Skeletal muscle tissue (tissue), 4 donors: Measurements from ENCODE around the gene YWHAE. TPM values are rescaled to one million over a fixed set of nuclear protein-coding genes. Genes with fewer than 3 reads are reported as not detected.
A peak's percentile ranks its signal among the peaks of the same experiment; 100 is the strongest.

Source experiments
- H3K27ac ChIP-seq: one replicate; pipeline ENCODE4 v1.7.0; 2013; ENCODE audit warnings: mild to moderate bottlenecking, low read depth, low read length, inconsistent platforms
- H3K27me3 ChIP-seq, 3 donors: one replicate each; pipeline ENCODE4 v1.7.0; 2013; ENCODE audit warnings: low read length in 3 of 3; ENCODE audit not compliant: control insufficient read depth in 3 of 3, insufficient read depth in 3 of 3
- H3K36me3 ChIP-seq, 3 donors: one replicate each; pipeline ENCODE4 v1.7.0; 2013; ENCODE audit warnings: low read length in 3 of 3; ENCODE audit not compliant: control insufficient read depth in 3 of 3, insufficient read depth in 3 of 3
- H3K4me1 ChIP-seq, 3 donors: one replicate each; pipeline ENCODE4 v1.7.0; 2013; ENCODE audit warnings: low read length in 3 of 3, mild to moderate bottlenecking in 3 of 3; ENCODE audit not compliant: control insufficient read depth in 3 of 3, insufficient read depth in 3 of 3
- H3K4me3 ChIP-seq, 3 donors: one replicate each; pipeline ENCODE4 v1.7.0; 2013; ENCODE audit warnings: low read length in 3 of 3
- H3K9ac ChIP-seq, 3 donors: one replicate each; pipeline ENCODE4 v1.7.0; 2013; ENCODE audit warnings: low read length in 3 of 3, mild to moderate bottlenecking in 3 of 3, moderate library complexity in 2 of 3, low read depth in 1 of 3
- H3K9me3 ChIP-seq, 3 donors: one replicate each; pipeline ENCODE4 v1.7.0; 2013; ENCODE audit warnings: low read length in 3 of 3; ENCODE audit not compliant: control insufficient read depth in 3 of 3
- total RNA-seq: library from RNA; depleted of rRNA; stranded (reverse); fragments of >200 nt; gene quantifications from one replicate; pipeline ENCODE4 v1.2.3, GENCODE V29; 2014
- donor health status: Osteomylitis.

Gene YWHAE
- total RNA-seq, 1 donor from 2014 or later: 280 TPM

DNA sequence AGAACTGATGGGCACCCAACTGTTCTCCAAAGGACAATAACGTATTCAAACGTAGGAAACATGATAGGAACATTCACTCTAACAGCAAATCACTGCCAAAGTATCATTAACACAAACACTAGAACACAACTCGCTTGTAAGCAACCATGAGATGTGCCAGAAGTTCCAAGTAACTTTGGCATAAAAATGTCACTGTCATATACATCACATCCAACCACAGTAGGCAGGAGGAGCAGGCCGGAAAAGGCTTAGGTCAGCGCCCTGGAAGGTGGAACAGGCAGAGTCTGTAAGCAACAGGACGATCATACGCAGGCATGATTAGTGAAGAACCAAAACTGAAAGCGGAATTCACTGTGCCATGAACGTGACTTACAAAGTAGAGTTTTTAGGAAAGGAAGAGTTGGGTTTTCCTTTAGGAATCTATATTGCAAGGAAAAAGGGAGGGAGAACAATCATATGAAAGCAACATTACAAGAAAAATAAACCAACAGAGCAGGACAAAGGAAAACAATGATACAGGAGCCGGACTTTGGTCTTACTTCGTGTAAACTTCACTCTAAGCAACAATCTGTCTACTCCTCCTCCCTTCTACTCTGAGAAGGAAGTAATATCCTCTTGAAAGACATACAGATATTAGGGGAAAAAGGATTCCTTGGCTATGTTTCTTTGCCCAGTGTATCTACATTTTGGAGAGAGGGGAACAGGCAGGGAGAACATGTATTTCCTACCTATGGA is 52.3 kb downstream of the YWHAE start:
- Histone ChIP-seq H3K4me3 (peak overlapping the region; percentile 3 to 59 (median 12)), H3K27me3 (no peaks in the 10 kb centered on the region), H3K36me3 (peaks cover 26 to 41% (median 28%) of the 10 kb centered on the region in 3 donors), H3K4me1 (peaks cover 11 to 14% (median 11%) of the 10 kb centered on the region in 3 donors), H3K27ac (peak overlapping the region; percentile 76), H3K9me3 (no peaks in the 10 kb centered on the region), H3K9ac (peak overlapping the region; percentile 43 to 48 (median 44))

DNA sequence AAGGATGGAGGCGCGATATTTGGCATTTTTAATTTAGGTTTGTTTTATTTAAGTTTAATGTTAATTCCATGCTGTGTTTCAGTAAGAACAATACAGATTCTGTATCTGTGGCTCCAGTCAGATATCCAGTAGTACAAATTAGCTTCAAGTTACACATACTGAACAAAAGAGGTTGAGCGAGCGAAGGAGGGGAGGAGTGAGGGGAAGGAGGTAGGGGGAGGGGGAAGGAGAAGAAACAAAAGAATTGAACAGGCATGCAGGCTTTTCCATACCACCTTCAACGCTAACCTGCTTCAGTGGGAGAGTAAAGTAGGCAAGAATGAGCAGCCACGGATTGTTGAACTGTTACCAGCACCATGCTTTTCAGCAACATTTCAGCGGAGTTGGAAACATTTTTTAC is 55.5 kb downstream of the YWHAE start:
- Histone ChIP-seq H3K27me3 (no peaks in the 10 kb centered on the region), H3K4me3 (no peak overlapping the region), H3K9me3 (no peaks in the 10 kb centered on the region), H3K27ac (no peak overlapping the region), H3K4me1 (peaks cover 11 to 14% (median 11%) of the 10 kb centered on the region in 3 donors), H3K36me3 (peaks cover 14 to 27% (median 17%) of the 10 kb centered on the region in 3 donors), H3K9ac (no peak overlapping the region)

DNA sequence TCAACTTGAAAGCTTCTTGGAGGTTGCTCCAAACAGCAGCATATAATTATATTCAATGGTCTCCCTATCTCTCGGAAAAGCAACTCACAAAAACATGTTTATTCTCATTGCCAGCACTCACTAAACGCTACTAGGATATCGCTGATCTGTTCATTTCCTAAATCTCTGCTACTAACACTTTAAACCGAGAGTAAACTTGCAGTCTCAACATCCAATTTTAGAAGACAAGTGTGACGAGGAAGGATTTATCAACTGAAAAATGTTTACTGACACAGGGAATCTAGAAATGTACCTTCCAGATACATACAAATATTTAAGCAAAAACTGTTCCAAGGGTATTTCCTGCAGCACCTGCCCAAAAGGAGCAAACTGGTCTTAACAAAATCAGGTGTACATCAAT is 56.5 kb downstream of the YWHAE start:
- Histone ChIP-seq H3K27me3 (no peaks in the 10 kb centered on the region), H3K36me3 (peaks cover 14 to 27% (median 15%) of the 10 kb centered on the region in 3 donors), H3K27ac (no peak overlapping the region), H3K4me3 (no peak overlapping the region), H3K9me3 (no peaks in the 10 kb centered on the region), H3K4me1 (peaks cover 11 to 14% (median 11%) of the 10 kb centered on the region in 3 donors), H3K9ac (no peak overlapping the region)

DNA sequence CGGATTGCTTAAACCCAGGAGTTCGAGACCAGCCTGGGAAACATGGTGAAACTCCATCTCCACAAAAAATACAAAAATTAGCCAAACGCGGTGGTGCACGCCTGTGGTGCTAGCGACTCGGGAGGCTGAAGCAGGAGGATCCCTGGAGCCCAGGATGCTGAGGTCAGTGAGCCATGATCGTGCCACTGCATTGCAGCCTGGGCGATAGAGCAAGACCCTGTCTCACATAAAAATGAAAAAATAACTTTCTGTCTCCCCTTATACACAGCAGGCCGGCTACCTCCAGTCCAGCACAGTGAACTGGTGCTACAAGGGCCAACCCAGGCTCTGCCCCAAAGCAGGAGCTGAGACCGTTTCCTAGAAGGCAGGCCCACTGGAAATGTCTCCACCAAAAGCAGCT is 59.7 kb downstream of the YWHAE start:
- Histone ChIP-seq H3K9me3 (no peaks in the 10 kb centered on the region), H3K27ac (no peak overlapping the region), H3K4me1 (no peaks in the 10 kb centered on the region), H3K27me3 (no peaks in the 10 kb centered on the region), H3K9ac (no peak overlapping the region), H3K4me3 (no peak overlapping the region), H3K36me3 (peaks cover 14 to 17% (median 15%) of the 10 kb centered on the region in 3 donors)

DNA sequence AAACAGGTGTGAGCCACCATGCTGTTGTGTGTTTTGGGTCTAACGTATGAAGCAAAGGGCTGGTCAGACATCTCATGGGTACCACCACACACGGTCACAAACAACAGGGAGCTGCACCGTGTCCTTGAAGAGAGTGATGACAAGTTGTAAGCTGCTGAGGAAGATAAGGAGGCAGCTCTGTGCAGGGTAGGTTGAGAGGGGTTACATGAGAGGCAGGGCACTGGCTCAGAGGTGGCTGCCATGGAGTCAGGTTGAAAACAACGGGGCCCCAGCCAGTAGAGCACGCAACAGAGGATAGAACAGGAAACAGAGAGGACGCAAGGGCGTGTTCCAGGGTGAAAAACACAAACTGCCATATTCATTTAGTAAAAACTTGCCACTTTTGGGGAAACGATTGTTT is 68.3 kb downstream of the YWHAE start:
- Histone ChIP-seq H3K9ac (no peak overlapping the region), H3K27me3 (no peaks in the 10 kb centered on the region), H3K9me3 (no peaks in the 10 kb centered on the region), H3K36me3 (no peaks in the 10 kb centered on the region), H3K4me3 (no peak overlapping the region), H3K27ac (no peak overlapping the region), H3K4me1 (no peaks in the 10 kb centered on the region)

DNA sequence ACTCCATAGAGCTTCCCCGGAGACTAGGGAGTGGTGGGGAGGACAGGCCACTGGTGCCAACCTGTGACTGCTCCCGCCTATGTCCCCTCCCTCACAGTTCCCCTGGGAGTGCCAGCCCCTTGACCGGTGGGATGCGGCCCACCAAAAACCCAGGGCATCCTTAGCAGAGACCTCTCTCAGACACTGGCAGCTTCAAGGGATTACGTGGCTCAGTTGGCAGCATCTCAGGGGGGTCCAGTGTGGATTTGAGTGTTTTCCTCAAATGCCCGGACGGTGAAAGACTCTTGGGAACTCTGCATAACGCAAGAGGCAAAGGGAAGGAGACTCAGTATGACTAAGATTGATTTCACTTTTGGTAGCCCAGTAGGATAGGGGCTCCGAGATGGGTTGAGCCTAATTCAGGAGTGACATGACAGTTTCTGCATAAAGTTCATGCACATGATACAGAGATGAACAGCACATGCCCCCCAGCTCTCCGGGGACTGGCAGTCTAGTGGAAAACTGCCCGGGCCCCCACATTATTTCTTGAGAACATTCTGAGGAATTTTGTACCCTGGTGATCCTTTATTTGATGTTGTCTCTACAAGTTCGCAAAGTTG is 70.2 kb downstream of the YWHAE start:
- Histone ChIP-seq H3K27ac (no peak overlapping the region), H3K4me1 (no peaks in the 10 kb centered on the region), H3K27me3 (no peaks in the 10 kb centered on the region), H3K4me3 (no peak overlapping the region), H3K36me3 (no peaks in the 10 kb centered on the region), H3K9me3 (no peaks in the 10 kb centered on the region), H3K9ac (no peak overlapping the region)

DNA sequence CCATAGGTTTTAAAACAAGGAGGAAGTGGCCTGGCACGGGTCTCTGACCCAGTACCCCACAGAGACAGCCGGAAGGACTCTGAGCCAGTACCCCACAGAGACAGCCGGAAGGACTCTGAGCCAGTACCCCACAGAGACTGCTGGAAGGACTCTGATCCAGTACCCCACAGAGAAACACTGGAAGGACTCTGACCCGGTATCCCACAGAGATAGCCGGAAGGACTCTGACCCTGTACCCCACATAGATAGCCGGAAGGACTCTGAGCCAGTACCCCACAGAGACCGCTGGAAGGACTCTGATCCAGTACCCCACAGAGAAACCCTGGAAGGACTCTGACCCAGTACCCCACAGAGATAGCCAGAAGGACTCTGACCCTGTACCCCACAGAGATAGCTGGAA is 71.6 kb downstream of the YWHAE start:
- no peaks in the 10 kb centered on the region for H3K4me1 ChIP-seq
- H3K9ac ChIP-seq: no peak overlapping the region
- no peak overlapping the region for H3K4me3 ChIP-seq
- H3K36me3 ChIP-seq: no peaks in the 10 kb centered on the region
- H3K27ac ChIP-seq: no peak overlapping the region
- no peaks in the 10 kb centered on the region for H3K27me3 ChIP-seq
- no peaks in the 10 kb centered on the region for H3K9me3 ChIP-seq

DNA sequence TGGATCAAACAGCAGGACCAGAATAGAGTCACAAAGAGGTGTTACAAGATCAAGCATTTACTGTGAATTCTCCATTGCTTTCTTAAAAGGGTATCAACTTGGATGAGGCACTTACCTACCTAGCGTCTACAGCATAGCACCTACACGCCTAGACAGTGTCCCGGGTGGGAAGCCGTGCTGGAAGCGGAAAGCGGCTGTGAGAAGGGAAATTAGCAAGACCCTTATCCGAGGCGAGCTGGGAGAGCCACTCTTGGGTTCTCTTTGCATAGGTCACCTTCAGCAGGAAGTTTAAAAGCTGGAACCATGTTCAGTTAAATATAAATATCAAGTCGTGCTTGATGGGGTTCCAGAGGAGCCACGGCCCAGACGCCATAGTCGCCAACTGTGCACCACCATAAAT is 74.3 kb downstream of the YWHAE start:
- no peak overlapping the region for H3K27ac ChIP-seq
- H3K9ac ChIP-seq: no peak overlapping the region
- H3K27me3 ChIP-seq: peaks cover 0 to 5% (median 3%) of the 10 kb centered on the region in 3 donors
- no peaks in the 10 kb centered on the region for H3K36me3 ChIP-seq
- H3K4me3 ChIP-seq: no peak overlapping the region
- H3K4me1 ChIP-seq: no peaks in the 10 kb centered on the region
- no peaks in the 10 kb centered on the region for H3K9me3 ChIP-seq

DNA sequence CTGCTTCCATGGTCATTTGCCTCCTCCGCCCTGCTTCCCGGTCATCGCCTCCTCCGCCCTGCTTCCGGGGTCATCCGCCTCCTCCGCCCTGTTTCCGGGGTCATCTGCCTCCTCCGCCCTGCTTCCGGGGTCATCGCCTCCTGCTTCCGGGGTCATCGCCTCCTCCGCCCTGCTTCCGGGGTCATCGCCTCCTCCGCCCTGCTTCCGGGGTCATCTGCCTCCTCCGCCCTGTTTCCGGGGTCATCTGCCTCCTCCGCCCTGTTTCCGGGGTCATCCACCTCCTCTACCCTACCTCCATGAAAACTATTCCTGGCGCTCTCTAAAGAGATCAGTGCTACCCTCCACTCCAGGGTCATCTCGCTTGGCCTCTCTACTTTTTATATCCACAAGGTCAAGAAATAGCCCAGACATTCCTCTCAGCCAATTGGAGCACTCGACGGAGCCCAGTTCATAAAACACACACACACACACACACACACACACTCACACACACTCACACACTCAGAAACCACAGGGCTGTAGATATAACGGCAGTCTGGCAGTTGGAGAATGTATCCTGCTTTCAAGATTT is 75.7 kb downstream of the YWHAE start:
- H3K9ac ChIP-seq: no peak overlapping the region
- H3K9me3 ChIP-seq: no peaks in the 10 kb centered on the region
- no peak overlapping the region for H3K27ac ChIP-seq
- peaks cover 0 to 5% (median 4%) of the 10 kb centered on the region in 3 donors for H3K27me3 ChIP-seq
- no peaks in the 10 kb centered on the region for H3K36me3 ChIP-seq
- no peaks in the 10 kb centered on the region for H3K4me1 ChIP-seq
- H3K4me3 ChIP-seq: no peak overlapping the region

DNA sequence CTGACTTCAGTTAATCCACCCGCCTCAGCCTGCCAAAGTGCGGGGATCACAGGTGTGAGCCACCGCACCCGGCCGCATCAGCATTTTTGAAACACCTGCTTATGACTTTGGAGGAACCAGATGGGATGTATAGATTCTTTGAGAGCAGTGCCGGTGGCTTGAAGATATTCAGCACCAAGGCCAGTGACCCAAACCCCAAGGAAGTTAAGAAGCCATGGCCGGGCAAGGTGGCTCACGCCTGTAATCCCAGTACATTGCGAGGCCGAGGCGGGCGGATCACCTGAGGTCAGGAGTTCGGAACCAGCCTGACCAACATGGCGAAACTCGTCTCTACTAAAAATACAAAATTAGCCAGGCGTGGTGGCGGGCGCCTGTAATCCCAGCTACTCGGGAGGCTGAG is 76.7 kb downstream of the YWHAE start:
- Histone ChIP-seq H3K4me1 (peaks cover 0 to 2% (median 0%) of the 10 kb centered on the region in 3 donors), H3K27me3 (peaks cover 0 to 7% (median 5%) of the 10 kb centered on the region in 3 donors), H3K27ac (no peak overlapping the region), H3K4me3 (no peak overlapping the region), H3K9me3 (no peaks in the 10 kb centered on the region), H3K9ac (no peak overlapping the region), H3K36me3 (no peaks in the 10 kb centered on the region)
